Loucy (cell line): ENCODE measurements around the gene CDH4.

Experiments
- H2AFZ ChIP-seq: fragments of 200-600 bp; sonication (generic); 2 replicates; pipeline ENCODE4 v1.6.0; 2016; ENCODE audit warnings: antibody characterized with exemption, mild to moderate bottlenecking, low read length, moderate library complexity
- H3F3A ChIP-seq: fragments of 200-600 bp; 2 replicates; pipeline ENCODE4 v1.6.0; 2016; ENCODE audit warnings: antibody characterized with exemption, low read depth, mild to moderate bottlenecking
- H3K27me3 ChIP-seq: fragments of 200-600 bp; sonication (generic); 2 replicates; pipeline ENCODE4 v1.6.1; 2014; ENCODE audit warnings: low read length, mild to moderate bottlenecking; ENCODE audit not compliant: insufficient read depth, poor library complexity, severe bottlenecking
- H3K36me3 ChIP-seq: fragments of 200-600 bp; sonication (generic); 2 replicates; pipeline ENCODE4 v1.6.1; 2016; ENCODE audit warnings: low read length; ENCODE audit not compliant: insufficient read depth
- H3K4me1 ChIP-seq: fragments of 200-600 bp; sonication (generic); 2 replicates; pipeline ENCODE4 v1.5.1; 2014; ENCODE audit warnings: low read length, mild to moderate bottlenecking; ENCODE audit not compliant: insufficient read depth, poor library complexity, severe bottlenecking
- H3K4me2 ChIP-seq: fragments of 200-600 bp; sonication (generic); 2 replicates; pipeline ENCODE4 v1.6.0; 2014; ENCODE audit warnings: antibody characterized with exemption, low read length, low read depth, mild to moderate bottlenecking; ENCODE audit not compliant: poor library complexity, severe bottlenecking
- H3K4me3 ChIP-seq: fragments of 200-600 bp; sonication (generic); 2 replicates; pipeline ENCODE4 v1.5.1; 2014; ENCODE audit warnings: low read length, mild to moderate bottlenecking, mixed read lengths; ENCODE audit not compliant: poor library complexity, severe bottlenecking
- H3K79me2 ChIP-seq: fragments of 200-600 bp; sonication (generic); 2 replicates; pipeline ENCODE4 v1.6.1; 2014; ENCODE audit warnings: low read length; ENCODE audit not compliant: insufficient read depth
- H3K9ac ChIP-seq: fragments of 200-600 bp; sonication (generic); 2 replicates; pipeline ENCODE4 v1.6.0; 2014; ENCODE audit warnings: mild to moderate bottlenecking, low read depth, low read length, moderate library complexity; ENCODE audit not compliant: poor library complexity, severe bottlenecking
- H3K9me2 ChIP-seq: fragments of 200-600 bp; sonication (generic); replicated peaks from 2 replicates; pipeline ENCODE4 v1.6.1; 2016; ENCODE audit warnings: low read depth, low read length, mixed read lengths
- H3K9me3 ChIP-seq: fragments of 200-600 bp; sonication (generic); 2 replicates; pipeline ENCODE4 v1.6.1; 2014; ENCODE audit warnings: mild to moderate bottlenecking, antibody characterized with exemption, low read length, low read depth; ENCODE audit not compliant: insufficient read depth
- H4K20me1 ChIP-seq: fragments of 200-600 bp; sonication (generic); 2 replicates; pipeline ENCODE4 v1.6.0; 2014; ENCODE audit warnings: antibody characterized with exemption, low read length, mild to moderate bottlenecking; ENCODE audit not compliant: insufficient read depth, poor library complexity, severe bottlenecking
- EZH2phosphoT487 ChIP-seq: fragments of 200-600 bp; IDR thresholded peaks from 2 replicates; pipeline ENCODE4 v1.6.1; 2018; ENCODE audit warnings: antibody characterized with exemption, mild to moderate bottlenecking, moderate library complexity, borderline replicate concordance
- TF ChIP-seq, protein P1 (sequence below): fragments of 200-600 bp; sonication (generic); conservative IDR thresholded peaks from 2 replicates; pipeline ENCODE4 v1.5.1; 2014; ENCODE audit warnings: mild to moderate bottlenecking, antibody characterized with exemption, low read length

CDH4 gene

GRCh38 chr20:61973515-61974356, 721.7 kb downstream of the CDH4 start:
- Histone ChIP-seq H3K79me2 (no peaks in the 10 kb centered on the region), H3K9me3 (no peaks in the 10 kb centered on the region), H3K36me3 (peaks cover 53% of the 10 kb centered on the region), H3K27me3 (no peaks in the 10 kb centered on the region), H3K9me2 (no peaks in the 10 kb centered on the region), H3K4me2 (no peak overlapping the region), H3K4me1 (no peaks in the 10 kb centered on the region), H3K9ac (no peak overlapping the region), H2AFZ (no peak overlapping the region), H3K4me3 (no peak overlapping the region), H3F3A (no peaks in the 10 kb centered on the region), H4K20me1 (no peaks in the 10 kb centered on the region)
- TF ChIP-seq EZH2phosphoT487, result no peak
- TF ChIP-seq, protein P1, sequence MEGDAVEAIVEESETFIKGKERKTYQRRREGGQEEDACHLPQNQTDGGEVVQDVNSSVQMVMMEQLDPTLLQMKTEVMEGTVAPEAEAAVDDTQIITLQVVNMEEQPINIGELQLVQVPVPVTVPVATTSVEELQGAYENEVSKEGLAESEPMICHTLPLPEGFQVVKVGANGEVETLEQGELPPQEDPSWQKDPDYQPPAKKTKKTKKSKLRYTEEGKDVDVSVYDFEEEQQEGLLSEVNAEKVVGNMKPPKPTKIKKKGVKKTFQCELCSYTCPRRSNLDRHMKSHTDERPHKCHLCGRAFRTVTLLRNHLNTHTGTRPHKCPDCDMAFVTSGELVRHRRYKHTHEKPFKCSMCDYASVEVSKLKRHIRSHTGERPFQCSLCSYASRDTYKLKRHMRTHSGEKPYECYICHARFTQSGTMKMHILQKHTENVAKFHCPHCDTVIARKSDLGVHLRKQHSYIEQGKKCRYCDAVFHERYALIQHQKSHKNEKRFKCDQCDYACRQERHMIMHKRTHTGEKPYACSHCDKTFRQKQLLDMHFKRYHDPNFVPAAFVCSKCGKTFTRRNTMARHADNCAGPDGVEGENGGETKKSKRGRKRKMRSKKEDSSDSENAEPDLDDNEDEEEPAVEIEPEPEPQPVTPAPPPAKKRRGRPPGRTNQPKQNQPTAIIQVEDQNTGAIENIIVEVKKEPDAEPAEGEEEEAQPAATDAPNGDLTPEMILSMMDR, result no peak

GRCh38 chr20:61974357-61974665, 722.2 kb downstream of the CDH4 start:
- Histone ChIP-seq H2AFZ (no peak overlapping the region), H3K9me2 (no peaks in the 10 kb centered on the region), H3K79me2 (no peaks in the 10 kb centered on the region), H3K27me3 (no peaks in the 10 kb centered on the region), H3K4me1 (no peaks in the 10 kb centered on the region), H3K4me2 (no peak overlapping the region), H3F3A (no peaks in the 10 kb centered on the region), H4K20me1 (peaks cover 3% of the 10 kb centered on the region), H3K9me3 (no peaks in the 10 kb centered on the region), H3K4me3 (no peak overlapping the region), H3K9ac (no peak overlapping the region), H3K36me3 (peaks cover 53% of the 10 kb centered on the region)
- TF ChIP-seq EZH2phosphoT487, result no peak
- TF ChIP-seq, protein P1, result no peak

DNA sequence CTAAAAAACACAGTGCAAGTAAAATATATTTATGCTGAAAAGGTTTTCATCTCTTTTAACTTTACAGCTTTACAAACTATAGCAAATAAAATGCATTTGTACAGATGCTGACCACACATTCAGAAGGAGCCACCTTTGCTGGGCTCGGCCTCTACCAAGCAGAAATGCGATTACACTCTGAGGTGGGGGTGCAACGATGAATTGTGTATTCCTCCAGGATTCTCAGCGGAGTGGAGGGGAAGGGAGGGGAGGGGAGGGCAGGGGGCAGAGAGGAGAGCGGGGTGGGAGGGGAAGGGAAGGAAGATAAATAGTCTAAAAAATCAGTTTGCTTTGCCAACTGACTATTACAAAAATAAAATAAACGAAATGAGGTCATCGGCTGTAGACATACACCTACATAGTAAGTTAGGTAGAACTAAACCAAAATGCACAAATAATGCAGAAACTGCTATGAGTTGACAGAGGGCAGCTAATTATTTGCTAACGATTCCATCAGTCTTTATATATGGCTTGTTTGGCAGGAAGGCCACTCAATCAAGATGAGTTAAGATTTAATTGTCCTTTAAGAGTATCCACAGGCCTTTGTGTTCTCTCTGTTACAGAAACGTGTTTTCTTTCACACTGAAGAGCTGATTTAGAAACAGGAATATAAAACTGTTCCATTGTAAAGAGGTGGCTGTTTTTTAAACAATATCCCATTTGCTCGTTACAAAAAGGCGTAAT, 723.5 kb downstream of the CDH4 start:
- TF ChIP-seq, protein P1, result no peak
- no peak for TF ChIP-seq EZH2phosphoT487

More for the DNA sequence above, 723.5 kb downstream of the CDH4 start:
- Histone ChIP-seq H4K20me1 (peaks cover 3% of the 10 kb centered on the region), H3K27me3 (no peaks in the 10 kb centered on the region), H3K36me3 (peaks cover 53% of the 10 kb centered on the region), H3K9me2 (no peaks in the 10 kb centered on the region), H3F3A (no peaks in the 10 kb centered on the region), H3K9ac (no peak overlapping the region), H3K4me1 (no peaks in the 10 kb centered on the region), H3K9me3 (no peaks in the 10 kb centered on the region), H3K79me2 (no peaks in the 10 kb centered on the region), H2AFZ (no peak overlapping the region), H3K4me2 (no peak overlapping the region), H3K4me3 (no peak overlapping the region)
